Urothelium cell line (cell line): ENCODE results near the gene PSME1.
A peak's percentile ranks its signal among the peaks of the same experiment; 100 is the strongest.
"Not testable (repeated sequence)": the region's sequence is repeated elsewhere in the genome, so short reads cannot be mapped to it uniquely, and the experiment has no call there.

Source experiments
- DNase-seq: peaks from one replicate; pipeline ENCODE4 v3.0.0; 2011; ENCODE audit warnings: low spot score, mixed read lengths
- FAIRE-seq: peaks from 2 replicates; lab custom pipeline; 2011; peaks lifted over from hg19 to GRCh38; lab: Jason Lieb, UNC

The PSME1 gene

DNA sequence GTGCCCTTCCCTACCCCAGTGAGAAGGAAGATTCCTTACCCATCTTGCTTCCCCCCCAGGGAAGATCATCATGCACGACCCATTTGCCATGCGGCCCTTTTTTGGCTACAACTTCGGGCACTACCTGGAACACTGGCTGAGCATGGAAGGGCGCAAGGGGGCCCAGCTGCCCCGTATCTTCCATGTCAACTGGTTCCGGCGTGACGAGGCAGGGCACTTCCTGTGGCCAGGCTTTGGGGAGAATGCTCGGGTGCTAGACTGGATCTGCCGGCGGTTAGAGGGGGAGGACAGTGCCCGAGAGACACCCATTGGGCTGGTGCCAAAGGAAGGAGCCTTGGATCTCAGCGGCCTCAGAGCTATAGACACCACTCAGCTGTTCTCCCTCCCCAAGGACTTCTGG is 32.5 kb upstream of the PSME1 start:
- DNase-seq (no peak), FAIRE-seq (no peak)

GRCh38 chr14:24105609-24106239 is 30.3 kb upstream of the PSME1 start:
- FAIRE-seq, DNase-seq: not testable (repeated sequence)

- DNase-seq, result no peak
- FAIRE-seq, result no peak
Observed at GRCh38 chr14:24106672-24107271, 29.2 kb upstream of the PSME1 start.

GRCh38 chr14:24108336-24108874 is 27.6 kb upstream of the PSME1 start:
- no peak for DNase-seq
- no peak for FAIRE-seq

DNA sequence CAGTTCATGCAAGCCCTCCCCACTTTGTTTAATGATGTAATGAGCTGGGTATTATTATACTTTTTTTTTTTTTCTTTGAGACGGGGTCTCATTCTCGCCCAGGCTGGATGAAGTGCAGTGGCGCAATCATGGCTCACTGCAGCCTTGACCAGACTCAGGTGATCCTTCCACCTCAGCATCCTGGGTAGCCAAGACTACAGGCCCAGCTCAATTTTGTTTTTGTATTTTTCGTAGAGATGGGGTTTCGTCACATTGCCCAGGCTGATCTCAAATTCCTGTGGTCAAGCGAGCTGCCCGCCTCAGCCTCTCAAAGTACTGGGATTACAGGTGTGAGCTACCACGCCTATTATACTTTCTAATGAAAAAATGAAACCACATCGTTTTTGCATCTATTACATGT is 25.9 kb upstream of the PSME1 start:
- DNase-seq, result no peak
- FAIRE-seq, result no peak

- DNase-seq (no peak), FAIRE-seq (no peak)
Observed at GRCh38 chr14:24110523-24110922, 25.5 kb upstream of the PSME1 start.

DNA sequence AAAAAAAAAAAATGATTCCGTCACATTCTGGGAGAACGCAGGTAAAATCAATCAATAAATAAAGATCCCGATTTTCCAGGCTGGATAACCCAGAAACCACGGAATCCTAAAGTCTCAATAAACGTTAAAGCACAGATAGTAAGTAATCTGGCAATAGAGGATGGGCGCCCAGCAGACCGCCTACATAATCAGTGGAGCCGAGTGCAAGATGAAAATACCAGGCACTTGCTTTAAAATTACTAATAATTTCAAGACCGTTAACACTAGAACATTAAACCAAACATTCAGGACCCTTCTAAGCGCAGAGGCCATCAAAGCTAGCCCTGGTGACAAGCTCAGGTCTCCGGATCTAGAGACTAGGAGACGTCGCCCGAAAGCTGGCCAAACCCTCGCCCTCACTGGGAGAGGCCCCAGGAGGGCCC is 22.6 kb upstream of the PSME1 start:
- no peak for DNase-seq
- no peak for FAIRE-seq

DNA sequence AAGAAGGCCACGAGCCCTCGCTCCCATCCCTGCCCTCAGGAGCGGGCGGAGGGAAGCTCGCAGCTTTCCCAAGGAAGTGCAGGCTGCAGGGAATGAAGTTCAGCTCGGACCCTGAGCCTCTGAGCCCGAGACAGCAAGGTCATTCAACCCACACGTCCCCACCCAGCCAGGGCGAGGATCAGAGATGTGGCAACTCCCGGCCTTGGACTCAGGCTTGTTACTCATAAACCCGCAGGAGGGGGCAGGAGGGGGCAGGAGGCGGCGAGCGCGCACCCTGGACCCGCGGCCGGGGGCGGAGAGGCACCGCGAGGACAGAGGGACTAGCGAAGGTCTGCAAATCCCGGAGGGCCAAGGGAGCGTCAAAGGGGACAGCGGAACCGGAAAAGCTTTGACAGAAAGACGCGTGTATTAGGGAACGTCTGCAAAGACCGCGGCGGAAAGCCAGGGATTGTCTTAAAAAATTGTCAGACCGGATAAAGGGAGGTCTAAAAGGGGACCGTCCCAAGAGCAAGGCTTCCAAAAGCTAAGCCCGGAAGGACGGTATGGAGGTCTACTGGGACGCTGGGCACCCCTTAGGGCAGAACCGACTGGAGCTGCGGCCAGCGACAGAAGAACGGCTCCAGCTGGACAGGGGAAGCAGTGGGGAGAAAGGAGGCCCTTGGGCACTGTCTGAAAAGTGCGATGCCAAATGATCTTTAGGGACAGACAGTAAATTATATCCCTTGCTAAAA is 22.0 kb upstream of the PSME1 start:
- FAIRE-seq, result no peak
- peak; percentile 73 for DNase-seq

GRCh38 chr14:24114532-24115421 is 21.2 kb upstream of the PSME1 start, which contains the start of the genes DCAF11 and NRL:
Gene DCAF11 (plus strand): TSS chr14:24114777. CDS start chr14:24115595, 818 bp downstream.
Gene NRL (minus strand): TSS chr14:24114949. CDS start chr14:24082848, 32,101 bp downstream.
- DNase-seq, result peak; percentile 98
- FAIRE-seq, result peak; percentile 90

DNA sequence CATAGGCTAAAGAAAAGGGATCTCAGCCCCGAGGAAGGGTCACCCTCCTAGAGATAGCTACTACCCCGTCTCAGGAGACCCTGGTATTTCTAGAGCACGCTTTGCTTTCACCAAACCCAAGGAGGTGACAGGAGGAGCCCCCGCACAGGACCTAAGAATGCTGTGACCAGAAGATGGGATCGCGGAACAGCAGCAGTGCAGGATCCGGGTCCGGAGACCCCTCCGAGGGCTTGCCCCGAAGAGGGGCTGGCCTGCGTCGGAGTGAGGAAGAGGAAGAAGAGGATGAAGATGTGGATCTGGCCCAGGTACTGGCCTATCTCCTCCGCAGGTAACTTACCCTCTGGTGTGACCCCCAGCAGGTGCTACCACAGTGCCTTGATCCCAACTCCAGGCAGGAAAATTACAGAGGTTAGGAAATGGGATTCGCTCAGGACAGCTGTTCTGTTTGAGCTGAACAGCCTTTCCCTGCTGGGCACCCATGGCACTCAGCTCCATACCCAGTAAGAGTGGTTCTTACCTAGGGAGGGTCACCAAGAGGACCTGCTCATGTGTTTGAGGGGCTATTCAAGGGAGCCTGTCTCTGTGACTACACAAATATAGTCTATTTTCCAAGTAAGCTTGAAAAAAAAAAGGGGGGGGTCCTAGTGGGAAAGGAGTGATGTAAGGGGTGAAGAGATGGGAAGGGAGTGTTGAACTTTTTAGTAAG is 20.4 kb upstream of the PSME1 start:
- DNase-seq (no peak), FAIRE-seq (no peak)

DNA sequence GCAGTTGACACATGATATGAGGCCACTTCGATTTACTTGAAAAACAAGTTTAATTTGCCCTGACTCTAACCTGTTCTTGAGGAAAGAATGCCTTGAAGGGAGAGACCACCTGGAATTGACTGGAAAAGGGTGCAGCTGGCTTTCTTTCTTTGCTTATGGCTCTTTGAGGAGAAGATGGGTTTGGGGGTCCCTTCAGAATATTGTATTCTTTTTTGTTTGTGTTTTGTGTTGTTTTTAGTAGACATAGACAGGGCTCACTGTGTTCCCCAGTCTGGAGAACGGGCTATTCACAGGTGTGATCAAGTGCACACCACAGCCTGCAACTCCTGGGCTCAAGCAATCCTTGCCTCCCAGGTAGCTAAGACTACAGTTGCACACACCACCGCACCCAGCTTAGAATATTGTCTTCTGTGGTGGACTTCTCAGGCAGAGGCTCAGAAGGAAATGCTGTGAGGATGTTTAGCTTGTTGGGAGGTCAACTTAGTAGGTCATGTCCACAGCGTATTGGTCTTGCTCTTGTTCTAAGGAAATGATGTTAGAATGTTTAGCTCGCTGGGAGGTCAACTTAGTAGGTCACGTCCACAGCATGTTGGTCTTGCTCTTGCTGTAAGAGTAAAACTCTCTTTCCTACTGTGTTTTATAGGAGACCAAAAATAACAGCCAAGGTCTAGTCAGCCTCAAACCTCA is 19.7 kb upstream of the PSME1 start:
- FAIRE-seq (no peak), DNase-seq (no peak)

DNA sequence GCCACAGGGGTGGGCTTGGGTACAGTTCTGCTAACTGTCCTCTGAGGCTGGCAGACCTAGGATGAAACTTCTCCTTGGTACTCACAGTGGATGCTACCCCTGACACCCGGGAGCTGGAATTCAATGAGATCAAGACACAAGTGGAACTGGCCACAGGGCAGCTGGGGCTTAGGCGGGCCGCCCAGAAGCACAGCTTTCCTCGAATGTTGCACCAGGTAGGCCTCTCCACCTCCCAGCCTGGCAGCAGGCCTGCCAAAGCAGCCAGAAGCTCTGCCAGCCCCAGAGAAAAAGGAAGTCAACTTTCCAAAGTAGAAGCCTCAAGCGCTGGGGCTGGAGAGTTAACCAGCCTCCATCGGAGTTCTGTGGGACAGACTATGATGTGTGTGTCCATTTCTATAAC is 18.8 kb upstream of the PSME1 start:
- DNase-seq (no peak), FAIRE-seq (no peak)

DNA sequence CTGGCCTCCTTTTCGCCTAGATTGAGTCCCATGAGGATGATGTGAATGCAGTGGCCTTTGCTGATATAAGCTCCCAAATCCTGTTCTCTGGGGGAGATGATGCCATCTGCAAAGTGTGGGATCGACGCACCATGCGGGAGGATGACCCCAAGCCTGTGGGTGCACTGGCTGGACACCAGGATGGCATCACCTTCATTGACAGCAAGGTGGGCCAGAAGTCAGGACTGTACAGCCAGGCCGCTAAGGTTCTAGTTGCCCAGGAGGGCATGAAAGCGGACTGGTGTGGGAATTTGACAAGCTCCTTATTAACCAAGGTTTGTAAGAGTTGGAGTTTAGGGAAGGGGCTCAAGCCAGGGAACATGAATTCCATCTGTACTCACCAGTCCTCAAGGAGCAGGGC is 16.3 kb upstream of the PSME1 start:
- FAIRE-seq (no peak), DNase-seq (no peak)

- no peak for DNase-seq
Observed at GRCh38 chr14:24121210-24121609, 14.8 kb upstream of the PSME1 start.

GRCh38 chr14:24122416-24122815 is 13.6 kb upstream of the PSME1 start:
- FAIRE-seq (no peak), DNase-seq (no peak)

More at GRCh38 chr14:24121210-24121609, 14.8 kb upstream of the PSME1 start:
- FAIRE-seq, result no peak

DNA sequence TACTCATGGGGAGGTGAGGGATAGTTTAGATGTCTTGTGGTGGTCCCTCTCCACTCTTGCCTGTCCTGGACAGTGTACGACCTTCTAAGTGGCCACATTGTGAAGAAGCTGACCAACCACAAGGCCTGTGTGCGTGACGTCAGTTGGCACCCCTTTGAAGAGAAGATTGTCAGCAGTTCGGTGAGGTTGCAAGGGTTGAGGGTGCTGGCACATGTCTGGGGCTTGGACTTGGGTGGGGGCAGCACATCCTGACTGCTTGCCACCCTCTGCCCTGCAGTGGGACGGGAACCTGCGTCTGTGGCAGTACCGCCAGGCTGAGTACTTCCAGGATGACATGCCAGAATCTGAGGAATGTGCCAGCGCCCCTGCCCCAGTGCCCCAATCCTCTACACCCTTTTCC is 13.1 kb upstream of the PSME1 start:
- DNase-seq, result no peak
- FAIRE-seq, result no peak

GRCh38 chr14:24123424-24124417 is 12.3 kb upstream of the PSME1 start:
- DNase-seq (no peak), FAIRE-seq (no peak)

DNA sequence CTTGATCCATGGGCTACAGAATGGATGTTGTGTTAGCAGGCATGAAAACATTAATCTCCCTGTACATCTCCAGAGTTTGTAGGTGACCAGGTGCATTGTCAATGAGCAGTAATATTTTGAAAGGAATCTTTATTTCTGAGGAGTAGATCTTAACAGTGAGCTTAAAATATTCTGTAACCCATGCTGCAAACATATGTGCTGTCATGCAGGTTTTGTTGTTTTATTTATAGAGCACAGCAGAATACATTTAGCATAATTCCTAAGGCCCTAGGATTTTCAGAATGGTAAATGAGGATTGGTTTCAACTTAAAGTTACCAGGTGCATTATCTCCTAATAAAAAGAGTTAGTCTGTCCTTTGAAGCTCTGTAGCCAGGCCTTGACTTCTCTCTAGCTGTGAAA is 9.1 kb upstream of the PSME1 start:
- FAIRE-seq, result no peak
- no peak for DNase-seq
